ENCODE measurements around the gene KDM1B.

KDM1B gene

DNA sequence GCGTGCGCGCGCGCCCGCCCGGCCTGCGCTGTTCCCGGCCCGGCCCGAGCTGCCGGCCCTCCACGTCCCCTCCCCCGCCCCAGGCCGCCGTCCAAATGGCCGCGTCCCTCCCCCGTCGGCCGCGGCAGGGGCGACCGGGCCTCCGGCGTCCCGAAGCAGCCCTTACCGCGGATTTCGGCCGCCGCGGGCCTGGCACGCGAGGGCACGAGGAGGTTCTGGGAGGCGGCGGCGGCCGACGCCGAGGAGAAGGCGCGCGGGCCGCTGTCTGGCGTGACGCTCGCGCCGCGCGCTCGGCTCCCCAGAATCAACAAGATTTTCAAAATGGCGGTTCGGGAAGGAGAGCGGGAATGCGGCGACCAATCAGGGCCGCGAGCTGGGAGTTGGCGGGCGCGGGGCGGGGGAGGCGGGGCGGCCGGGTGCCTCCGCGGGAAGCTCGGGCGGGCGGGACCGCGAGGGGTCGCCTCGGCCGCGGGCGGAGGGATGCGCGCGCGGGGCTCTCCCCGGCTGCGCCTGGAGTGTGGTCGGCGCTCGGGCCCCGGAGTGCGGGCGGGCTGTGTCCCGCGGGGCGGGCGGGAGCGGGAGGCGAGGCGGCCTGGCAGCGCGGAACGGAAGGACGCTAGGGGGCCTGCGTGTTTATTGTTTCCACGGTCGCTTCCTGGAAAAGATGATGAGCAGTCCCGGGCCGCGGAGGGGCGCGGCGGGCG lies 109.1 kb downstream of the KDM1B start, which contains the start of gene DEK:
DEK (minus strand) TSS at position 312 of the 704 bp plus-strand sequence. CDS start 543 bp downstream, outside the sequence.
- DNase-seq = peak; percentile 91

DNA sequence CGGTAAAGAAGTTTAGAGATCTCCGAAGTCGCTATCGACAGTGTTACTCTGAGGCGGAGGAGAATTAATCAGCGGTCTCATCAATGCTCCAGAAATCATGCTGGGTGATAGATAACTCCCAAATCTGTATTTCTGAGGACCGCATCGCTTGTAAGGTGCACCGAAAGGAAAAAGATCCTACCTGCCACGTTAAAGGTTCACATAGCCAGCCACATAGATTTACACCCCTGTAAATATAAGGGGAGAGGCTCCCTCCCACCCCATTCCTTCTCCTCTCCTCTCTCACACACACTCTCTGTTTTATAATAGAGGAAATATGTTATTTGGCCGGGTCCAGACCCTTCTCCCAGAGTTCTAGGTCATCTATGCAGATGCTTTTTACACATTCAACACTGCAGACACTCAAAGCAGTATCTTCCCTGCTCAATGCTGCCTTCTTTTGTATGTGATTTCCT lies 109.7 kb downstream of the KDM1B start:
- no peak for DNase-seq

DNA sequence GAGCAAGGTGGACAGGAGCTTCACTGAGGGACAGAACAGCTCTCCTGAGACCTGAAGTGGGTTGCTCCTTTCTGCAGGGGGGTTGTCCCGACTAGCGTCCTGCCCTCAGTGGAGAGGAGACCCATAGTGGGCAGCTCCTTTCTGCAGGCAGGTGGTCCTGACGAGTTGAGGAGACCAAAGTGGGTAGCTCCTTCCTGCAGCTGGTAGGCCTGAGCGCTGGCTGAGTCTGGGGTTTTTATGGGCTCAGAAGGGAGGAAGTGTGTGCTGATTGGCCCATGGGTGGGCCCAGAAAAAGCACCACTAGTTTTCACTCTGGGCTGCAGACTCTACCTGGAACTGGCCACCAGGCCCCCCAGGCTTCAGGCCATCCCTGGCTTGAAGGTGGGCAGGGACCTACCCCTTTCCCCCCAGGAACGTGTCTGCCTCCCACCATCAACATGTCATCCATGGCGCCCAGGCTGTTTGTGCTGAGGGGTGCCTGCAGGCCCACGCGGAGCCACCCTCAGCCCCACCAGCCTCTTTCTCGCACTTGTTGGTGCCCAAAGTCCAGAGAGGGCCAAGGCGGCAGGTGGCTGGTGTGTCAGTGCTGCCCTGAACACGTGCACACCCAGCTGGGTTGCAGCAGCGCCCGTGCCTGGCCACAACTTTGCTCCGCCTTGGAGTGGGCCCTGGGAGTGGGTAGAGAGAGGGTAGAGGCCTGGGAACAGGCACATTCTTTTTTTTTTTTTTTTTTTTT lies 110.7 kb downstream of the KDM1B start:
- DNase-seq = no peak

DNA sequence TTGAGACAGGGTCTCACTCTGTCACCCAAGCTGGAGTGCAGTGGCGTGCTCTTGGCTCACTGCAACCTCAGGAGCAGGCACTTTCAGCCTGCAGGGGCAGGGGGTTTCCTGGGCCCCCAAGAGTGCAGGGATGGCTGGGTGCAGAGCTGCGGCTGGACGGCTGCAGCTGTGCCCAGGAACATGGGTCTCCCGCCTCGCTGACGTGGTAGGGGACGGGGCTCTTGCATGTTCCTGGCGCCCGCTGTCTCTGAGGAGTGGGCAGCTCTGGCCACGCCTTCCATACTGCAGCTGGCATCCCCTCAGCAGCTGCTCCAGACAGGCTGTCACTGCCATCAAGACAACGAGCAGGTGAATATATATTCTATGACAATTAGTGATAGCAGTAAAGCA lies 111.3 kb downstream of the KDM1B start:
- DNase-seq = no peak

DNA sequence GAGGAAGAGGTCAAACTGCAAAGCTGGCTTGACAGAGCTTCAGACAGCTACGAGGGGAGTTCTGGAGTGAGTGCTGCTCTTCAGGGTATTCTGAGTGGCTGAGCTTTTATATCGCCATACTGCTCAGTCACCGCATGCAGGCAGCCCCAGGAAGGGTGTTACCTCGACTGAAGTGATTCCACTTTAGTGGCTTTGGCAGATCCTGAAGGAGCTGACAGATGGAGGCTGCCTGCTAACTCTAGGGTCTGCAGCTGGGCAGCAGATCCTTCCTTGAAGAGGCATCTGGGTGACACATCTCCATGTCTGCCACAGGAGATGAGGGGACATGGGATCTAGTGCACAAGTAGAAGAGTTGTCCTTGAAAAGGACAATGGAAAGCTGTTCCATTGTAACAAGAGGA lies 112.8 kb downstream of the KDM1B start:
- DNase-seq = no peak

DNA sequence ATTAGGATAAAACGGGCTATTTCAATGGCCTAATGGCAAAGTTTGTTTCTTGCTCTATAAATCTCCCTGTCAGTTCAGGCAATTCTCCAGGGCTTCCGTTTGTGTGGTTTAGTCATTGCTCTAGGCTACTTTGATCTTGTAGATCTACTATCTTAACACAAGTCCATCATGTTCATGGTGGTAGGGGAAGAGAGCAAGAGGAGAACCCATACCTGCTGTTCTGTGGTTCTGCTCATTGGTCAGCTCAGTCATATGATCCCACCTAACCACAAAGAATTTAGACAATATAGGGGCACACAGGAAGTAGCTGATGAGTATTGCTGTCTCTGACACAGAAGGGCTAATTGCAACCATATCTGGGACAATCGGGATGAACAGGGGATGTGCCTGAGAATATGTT lies 114.0 kb downstream of the KDM1B start:
- peak; percentile 54 for DNase-seq

DNA sequence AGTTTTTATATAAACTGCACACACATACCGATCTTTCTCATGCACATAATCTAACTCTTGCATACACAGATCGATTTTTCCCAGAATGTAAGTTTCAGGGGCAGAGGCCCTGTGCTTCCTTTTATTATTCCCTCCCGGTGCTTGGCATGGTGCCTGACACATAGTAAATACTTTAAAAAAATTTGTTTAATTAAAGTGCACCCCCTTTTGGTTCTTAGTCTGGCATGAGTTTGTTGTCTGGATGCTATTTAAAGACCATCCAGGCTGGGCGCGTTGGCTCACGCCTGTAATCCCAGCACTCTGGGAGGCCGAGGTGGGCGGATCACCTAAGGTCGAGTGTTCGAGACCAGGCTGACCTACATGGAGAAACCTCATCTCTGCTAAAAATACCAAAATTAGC lies 114.5 kb downstream of the KDM1B start:
- DNase-seq = peak; percentile 65

DNA sequence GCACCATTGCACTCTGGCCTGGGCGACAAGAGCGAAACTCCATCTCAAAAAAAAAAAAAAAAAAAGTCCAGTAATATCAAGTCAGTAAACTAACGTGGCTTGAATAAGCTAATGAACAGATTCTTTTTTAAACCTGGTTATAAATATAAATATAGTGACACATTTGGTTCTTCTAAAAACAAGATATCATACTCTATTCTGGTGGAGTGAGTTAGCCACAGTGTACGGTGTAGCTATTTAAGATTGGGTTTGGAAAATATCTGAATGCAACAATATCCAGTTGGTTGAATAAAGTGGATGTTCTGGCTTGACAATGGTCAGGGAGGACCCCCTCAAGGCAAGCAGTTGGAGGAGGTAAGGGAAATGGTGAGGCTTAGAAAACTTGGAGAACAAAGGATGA lies 115.0 kb downstream of the KDM1B start:
- no peak for DNase-seq

All from NCI-H146 (cell line).